Stimulated activated naive CD8-positive, alpha-beta T cell treated with anti-CD3 and anti-CD28 coated beads, Interleukin-15, amount 100 ng/mL, for 72 hours (primary cell): ENCODE measurements around the gene SNX11.

Source experiments
- ATAC-seq: fragments of 150-1000 bp; cut with Tn5 transposase; 2 replicates; pipeline ENCODE4 v1.10.0; 2021; ENCODE audit warnings: mild to moderate bottlenecking, moderate library complexity
- DNase-seq, 2 donors: peaks; one replicate each; pipeline ENCODE4 v3.0.0; 2021 to 2022
- H3K27ac Mint-ChIP-seq, 2 donors: one replicate each; pipeline ENCODE4 v1.8.0; 2022; ENCODE audit warnings: mild to moderate bottlenecking in 2 of 2, mixed read lengths in 2 of 2, moderate library complexity in 2 of 2
- H3K27me3 Mint-ChIP-seq: one replicate; pipeline ENCODE4 v1.8.0; 2022; ENCODE audit warnings: mixed read lengths
- H3K4me1 Mint-ChIP-seq: one replicate; pipeline ENCODE4 v1.8.0; 2022; ENCODE audit warnings: mild to moderate bottlenecking, mixed read lengths
- H3K4me3 Mint-ChIP-seq, 2 donors: one replicate each; pipeline ENCODE4 v1.8.0; 2022; ENCODE audit warnings: mild to moderate bottlenecking in 2 of 2, mixed read lengths in 2 of 2, moderate library complexity in 1 of 2
- H3K9me3 Mint-ChIP-seq, 2 donors: one replicate each; pipeline ENCODE4 v1.8.0; 2022; ENCODE audit warnings: mixed read lengths in 2 of 2

SNX11 gene

DNA sequence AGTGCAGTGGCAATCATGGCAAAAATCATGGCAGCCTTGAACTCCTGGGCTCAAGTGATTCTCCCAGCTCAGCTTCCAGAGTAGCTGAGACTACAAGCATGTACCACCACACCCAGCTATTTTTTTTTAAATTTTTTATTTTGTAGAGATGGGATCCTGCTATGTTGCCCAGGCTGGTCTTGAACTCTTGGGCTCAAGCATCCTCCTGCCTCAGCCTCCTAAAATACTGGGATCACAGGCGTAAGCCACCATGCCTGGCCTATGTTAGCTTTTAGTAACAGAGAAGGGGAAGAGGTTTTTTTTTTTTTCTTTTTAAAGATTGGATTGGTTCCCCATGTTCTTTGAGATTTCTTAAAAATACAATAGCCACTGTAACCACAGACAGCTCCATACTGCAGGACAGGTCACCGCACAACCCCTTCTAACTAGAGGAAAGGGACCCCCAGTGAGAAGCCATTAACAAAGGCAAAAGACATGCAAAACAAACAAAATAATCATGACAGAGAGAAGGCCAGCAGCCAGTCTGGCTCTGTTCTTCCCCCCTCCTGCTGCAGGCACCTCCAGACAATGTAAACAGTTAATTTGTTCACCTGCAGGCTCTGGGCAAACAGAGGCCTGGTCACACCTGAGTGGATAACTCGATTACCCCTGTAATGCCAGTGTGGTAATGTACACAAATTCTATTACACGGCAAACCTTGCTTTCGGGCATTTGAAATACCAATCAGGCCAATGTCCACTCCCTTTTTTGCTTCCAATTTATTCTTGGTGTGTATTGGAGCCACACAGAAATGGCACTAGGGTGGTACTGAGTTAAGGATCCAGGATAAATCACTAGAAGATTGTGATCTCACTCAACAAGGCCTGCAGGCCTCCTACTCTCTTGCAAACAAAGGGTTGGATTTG, 52.9 kb downstream of the SNX11 start:
- H3K27ac Mint-ChIP-seq, result no peak overlapping the region
- no peaks in the 10 kb centered on the region for H3K27me3 Mint-ChIP-seq
- H3K9me3 Mint-ChIP-seq, result no peaks in the 10 kb centered on the region
- peaks cover 6% of the 10 kb centered on the region for H3K4me1 Mint-ChIP-seq
- DNase-seq, result no peak
- H3K4me3 Mint-ChIP-seq, result no peak overlapping the region
- ATAC-seq, result no peak

DNA sequence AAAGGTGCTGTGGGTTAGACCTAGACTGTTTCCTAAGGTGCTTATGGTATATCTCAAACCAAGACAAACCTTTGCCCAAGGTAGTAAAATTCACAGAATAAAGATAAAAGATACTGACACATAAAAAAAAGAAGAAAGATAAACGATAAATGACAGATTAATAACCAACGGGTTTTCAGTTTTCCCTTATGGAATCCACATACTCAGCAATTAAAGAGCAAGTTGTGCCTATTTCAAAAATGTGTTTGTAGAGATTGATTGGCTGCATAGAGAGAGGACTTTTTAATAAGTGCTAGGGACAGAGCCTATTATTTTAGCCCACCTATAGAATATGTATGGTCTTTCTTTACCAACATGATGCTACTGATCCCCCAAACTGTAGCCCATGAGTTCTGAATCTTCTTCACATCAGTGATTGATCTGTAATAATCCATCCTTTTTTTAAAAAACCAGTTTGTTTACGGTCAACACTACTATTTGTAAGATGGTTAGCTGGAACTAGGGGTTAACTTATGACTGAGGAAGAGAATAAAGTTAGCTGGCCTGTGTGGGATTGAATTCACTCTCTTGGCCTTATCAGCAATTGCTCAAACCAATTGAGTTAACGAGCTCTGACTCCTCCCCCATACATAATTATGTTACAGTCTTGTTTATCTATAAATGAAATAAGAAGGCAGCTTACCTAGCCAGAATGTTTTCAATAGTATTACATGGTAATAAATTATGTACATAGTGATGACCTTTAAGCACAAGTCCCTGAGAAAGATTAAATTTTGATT, 53.8 kb downstream of the SNX11 start:
- Mint-ChIP-seq H3K9me3 (no peaks in the 10 kb centered on the region), H3K27ac (no peak overlapping the region)
- no peak for ATAC-seq

DNA sequence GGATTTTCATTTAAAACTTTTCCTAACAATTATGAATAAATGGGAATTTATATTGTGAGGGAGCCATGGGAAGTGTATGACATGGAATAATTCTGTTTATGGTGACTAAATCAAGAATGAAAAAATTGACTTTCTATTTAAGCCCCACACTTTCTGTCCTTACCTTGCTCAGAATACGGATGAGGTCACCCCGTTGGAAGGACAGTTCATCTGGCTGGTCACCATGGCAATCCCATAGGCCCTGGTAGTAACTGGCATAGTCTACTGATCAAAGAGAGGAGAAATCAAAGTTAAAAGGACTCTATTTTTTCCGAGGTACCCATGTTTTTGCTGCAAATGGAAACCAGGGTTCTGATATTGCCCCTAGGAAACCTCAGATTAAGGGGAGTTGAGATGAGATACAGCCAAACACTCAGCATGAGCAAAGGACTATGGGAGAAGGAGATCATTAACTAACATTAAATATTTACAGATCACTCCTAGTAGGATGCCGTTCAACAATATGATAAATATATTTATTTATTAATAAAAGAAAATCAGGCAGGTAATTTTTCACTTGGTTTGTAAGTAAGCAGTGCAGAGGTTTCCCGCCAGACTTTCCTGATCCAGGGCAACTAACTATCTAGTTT, 54.9 kb downstream of the SNX11 start:
- no peak for DNase-seq
- ATAC-seq, result no peak
- H3K4me3 Mint-ChIP-seq, result no peak overlapping the region
- H3K9me3 Mint-ChIP-seq, result no peaks in the 10 kb centered on the region
- no peaks in the 10 kb centered on the region for H3K27me3 Mint-ChIP-seq
- H3K4me1 Mint-ChIP-seq, result peaks cover 6% of the 10 kb centered on the region
- H3K27ac Mint-ChIP-seq, result no peak overlapping the region

More for the DNA sequence above, 53.8 kb downstream of the SNX11 start:
- Mint-ChIP-seq H3K4me1 (peaks cover 6% of the 10 kb centered on the region), H3K27me3 (no peaks in the 10 kb centered on the region), H3K4me3 (no peak overlapping the region)
- no peak for DNase-seq

DNA sequence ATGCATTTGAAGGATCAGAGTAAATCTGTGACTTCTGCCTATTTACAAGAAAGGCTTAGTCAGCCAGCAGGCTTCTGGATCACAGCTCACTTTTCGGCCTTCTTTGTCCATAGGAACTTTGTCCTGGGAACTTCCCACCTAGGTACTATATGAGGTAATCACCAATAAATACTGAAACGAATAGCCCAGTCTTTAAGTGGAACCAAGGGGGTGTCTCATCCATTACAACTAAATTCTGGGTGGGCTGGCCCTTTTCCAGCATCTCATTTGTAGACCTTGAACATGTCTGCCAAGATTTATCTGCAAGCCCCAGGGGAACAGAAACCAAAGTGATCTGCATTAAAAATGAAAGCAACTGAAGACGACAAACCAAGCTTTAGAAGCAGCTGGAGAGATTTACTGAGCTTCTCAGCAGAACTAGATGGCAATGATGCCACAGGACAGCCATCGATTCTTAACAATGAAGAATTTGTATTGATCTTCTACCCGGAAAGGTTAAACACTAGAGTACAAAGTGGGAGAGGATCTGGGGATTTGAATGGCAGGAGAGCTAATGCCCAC, 55.5 kb downstream of the SNX11 start:
- H3K4me3 Mint-ChIP-seq, result no peak overlapping the region
- DNase-seq (no peak), ATAC-seq (no peak)
- peaks cover 6% of the 10 kb centered on the region for H3K4me1 Mint-ChIP-seq
- H3K27ac Mint-ChIP-seq, result peak overlapping the region in 1 of 2 donors; percentile 15
- H3K9me3 Mint-ChIP-seq, result no peaks in the 10 kb centered on the region
- H3K27me3 Mint-ChIP-seq, result no peaks in the 10 kb centered on the region

DNA sequence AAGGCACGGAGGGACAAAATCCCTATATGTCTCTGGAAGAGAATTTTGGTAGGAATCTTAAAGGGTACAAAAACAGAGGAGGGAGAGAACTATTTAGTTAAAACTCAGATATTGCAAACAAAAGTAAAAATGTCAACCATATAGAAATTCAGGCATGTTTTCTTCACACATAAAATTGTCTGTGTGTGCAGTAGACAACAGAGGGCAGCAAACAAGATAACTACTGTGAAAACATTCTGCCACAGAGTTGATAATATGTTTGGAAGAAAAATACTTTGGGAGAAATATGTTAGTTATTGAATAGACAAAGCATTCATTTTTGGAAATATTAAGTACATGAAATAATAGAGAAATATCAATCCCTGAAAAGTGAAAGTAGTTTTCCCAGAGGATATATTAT, 56.2 kb downstream of the SNX11 start:
- Mint-ChIP-seq H3K27me3 (no peaks in the 10 kb centered on the region), H3K4me3 (no peak overlapping the region), H3K4me1 (peaks cover 6% of the 10 kb centered on the region), H3K9me3 (no peaks in the 10 kb centered on the region), H3K27ac (no peak overlapping the region)
- ATAC-seq, result no peak
- no peak for DNase-seq

DNA sequence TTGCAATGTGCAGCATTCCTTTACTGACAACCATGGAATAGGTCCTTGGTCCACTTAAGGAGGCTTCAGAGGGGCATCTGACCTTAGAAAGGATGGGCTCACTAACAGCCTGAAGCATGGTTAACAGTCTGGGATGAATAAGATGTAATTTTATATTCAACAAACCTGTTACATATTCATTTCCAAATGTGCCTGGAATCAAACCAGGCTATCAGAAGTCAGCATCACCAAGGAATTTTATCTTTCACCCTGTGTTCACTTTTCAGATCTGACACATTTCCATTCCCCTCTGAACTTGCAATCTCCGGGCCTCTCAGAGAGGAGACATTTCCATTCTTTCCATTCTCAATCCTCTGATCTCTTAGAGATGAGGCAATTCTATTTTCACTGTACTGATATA, 62.4 kb downstream of the SNX11 start:
- no peak overlapping the region for H3K27ac Mint-ChIP-seq
- no peaks in the 10 kb centered on the region for H3K9me3 Mint-ChIP-seq
- ATAC-seq (no peak), DNase-seq (no peak)
- H3K4me3 Mint-ChIP-seq, result no peak overlapping the region
- H3K4me1 Mint-ChIP-seq, result peaks cover 19% of the 10 kb centered on the region
- H3K27me3 Mint-ChIP-seq, result no peaks in the 10 kb centered on the region
